ENCODE data around the gene ZNF778. TPM values are rescaled to one million over a fixed set of nuclear protein-coding genes. Genes with fewer than 3 reads are reported as not detected.

Gene ZNF778
- total RNA-seq, 1 donor from 2014 or later = 21.5 TPM

- H3K4me1 ChIP-seq = peaks cover 18% of the 10 kb centered on the region
- no peak overlapping the region for H3K4me3 ChIP-seq
- Mint-ChIP-seq H3K36me3 (no peaks in the 10 kb centered on the region), H3K9me3 (no peaks in the 10 kb centered on the region), H3K27ac (no peak overlapping the region), H3K4me1 (peaks cover 8% of the 10 kb centered on the region), H3K4me3 (no peak overlapping the region), H3K27me3 (ENCODE audit: insufficient read depth, low read depth) (peaks cover 2% of the 10 kb centered on the region)
- H4K20me1 ChIP-seq (ENCODE audit: low read depth) = peaks cover 16% of the 10 kb centered on the region
- H3K27me3 ChIP-seq = peaks cover 16% of the 10 kb centered on the region
- H3K4me2 ChIP-seq = no peak overlapping the region
- no peak for DNase-seq (ENCODE audit: low spot score)
- H3F3A ChIP-seq (ENCODE audit: low read depth) = no peaks in the 10 kb centered on the region
- H3K9ac ChIP-seq = no peak overlapping the region
- no peak overlapping the region for H2AFZ ChIP-seq (replicated peaks)
- no peak overlapping the region for H3K27ac ChIP-seq
- no peaks in the 10 kb centered on the region for H3K79me2 ChIP-seq (ENCODE audit: low read depth)
- H3K36me3 ChIP-seq = no peaks in the 10 kb centered on the region
- TF ChIP-seq EZH2 (IDR thresholded peaks at IDR 0.05) (no peak), EZH2phosphoT487 (IDR thresholded peaks at IDR 0.05) (no peak), CTCF (IDR thresholded peaks at IDR 0.05) (no peak)
- no peaks in the 10 kb centered on the region for H3K9me3 ChIP-seq (ENCODE audit: low read depth)
Measured at GRCh38 chr16:89176717-89177116, 40.8 kb upstream of the ZNF778 start.

- Mint-ChIP-seq H3K9me3 (no peaks in the 10 kb centered on the region), H3K27me3 (ENCODE audit: insufficient read depth, low read depth) (peaks cover 2% of the 10 kb centered on the region), H3K27ac (no peak overlapping the region), H3K4me3 (no peak overlapping the region), H3K36me3 (no peaks in the 10 kb centered on the region), H3K4me1 (peaks cover 7% of the 10 kb centered on the region)
- peaks cover 8% of the 10 kb centered on the region for H3K27me3 ChIP-seq
- TF ChIP-seq CTCF (IDR thresholded peaks at IDR 0.05) (no peak), EZH2 (IDR thresholded peaks at IDR 0.05) (no peak), EZH2phosphoT487 (IDR thresholded peaks at IDR 0.05) (no peak)
- no peak overlapping the region for H3K4me3 ChIP-seq
- H3K79me2 ChIP-seq (ENCODE audit: low read depth) = no peaks in the 10 kb centered on the region
- DNase-seq (ENCODE audit: low spot score) = no peak
- H3K9ac ChIP-seq = no peak overlapping the region
- no peaks in the 10 kb centered on the region for H3K9me3 ChIP-seq (ENCODE audit: low read depth)
- peaks cover 9% of the 10 kb centered on the region for H4K20me1 ChIP-seq (ENCODE audit: low read depth)
- no peak overlapping the region for H3K27ac ChIP-seq
- H3K4me1 ChIP-seq = peaks cover 15% of the 10 kb centered on the region
- no peaks in the 10 kb centered on the region for H3K36me3 ChIP-seq
- H3F3A ChIP-seq (ENCODE audit: low read depth) = no peaks in the 10 kb centered on the region
- no peak overlapping the region for H3K4me2 ChIP-seq
- no peak overlapping the region for H2AFZ ChIP-seq (replicated peaks)
Measured at GRCh38 chr16:89177501-89177900, 40.0 kb upstream of the ZNF778 start.

GRCh38 chr16:89178453-89179147 is 38.9 kb upstream of the ZNF778 start:
- Histone ChIP-seq H3F3A (ENCODE audit: low read depth) (no peaks in the 10 kb centered on the region), H3K4me1 (peaks cover 5% of the 10 kb centered on the region), H3K79me2 (ENCODE audit: low read depth) (no peaks in the 10 kb centered on the region), H3K4me3 (no peak overlapping the region), H3K9me3 (ENCODE audit: low read depth) (no peaks in the 10 kb centered on the region), H3K4me2 (no peak overlapping the region), H3K36me3 (no peaks in the 10 kb centered on the region), H4K20me1 (ENCODE audit: low read depth) (no peaks in the 10 kb centered on the region), H3K27ac (no peak overlapping the region), H2AFZ (replicated peaks) (no peak overlapping the region), H3K9ac (no peak overlapping the region), H3K27me3 (no peaks in the 10 kb centered on the region)
- DNase-seq (ENCODE audit: low spot score) = no peak
- no peak overlapping the region for H3K27ac Mint-ChIP-seq
- no peaks in the 10 kb centered on the region for H3K36me3 Mint-ChIP-seq
- TF ChIP-seq EZH2 (IDR thresholded peaks at IDR 0.05) (no peak), CTCF (IDR thresholded peaks at IDR 0.05) (no peak), EZH2phosphoT487 (IDR thresholded peaks at IDR 0.05) (no peak)
- H3K27me3 Mint-ChIP-seq (ENCODE audit: insufficient read depth, low read depth) = peaks cover 3% of the 10 kb centered on the region
- no peaks in the 10 kb centered on the region for H3K4me1 Mint-ChIP-seq
- H3K4me3 Mint-ChIP-seq = no peak overlapping the region
- no peaks in the 10 kb centered on the region for H3K9me3 Mint-ChIP-seq

Data from neural progenitor cell (in vitro differentiated cells).